ENCODE data around the gene VIP. TPM values are rescaled to one million over a fixed set of nuclear protein-coding genes. Genes with fewer than 3 reads are reported as not detected.

VIP gene
- total and polyA plus RNA-seq, 2 experiments from 2014 or later: 0.32 TPM; not detected in 1

GRCh38 chr6:152745509-152746171, 5.0 kb upstream of the VIP start:
- Histone ChIP-seq H3K9me3 (ENCODE audit: low read depth) (no peaks in the 10 kb centered on the region), H3K4me2 (ENCODE audit: unreplicated experiment) (peak overlapping the region; percentile 5), H3K27ac (peak overlapping the region; percentile 38), H3K4me1 (ENCODE audit: insufficient read depth) (peaks cover 8% of the 10 kb centered on the region), H3K9me2 (ENCODE audit: insufficient read depth) (no peaks in the 10 kb centered on the region), H3K4me3 (no peak overlapping the region), H4K20me1 (ENCODE audit: insufficient read depth) (no peaks in the 10 kb centered on the region), H3K36me3 (ENCODE audit: low read depth) (no peaks in the 10 kb centered on the region), H3K79me2 (ENCODE audit: insufficient read depth) (no peaks in the 10 kb centered on the region), H3K27me3 (replicated peaks; ENCODE audit: insufficient read depth) (no peaks in the 10 kb centered on the region), H3F3A (ENCODE audit: insufficient read depth) (no peaks in the 10 kb centered on the region), H2AFZ (no peak overlapping the region), H3K9ac (no peak overlapping the region)
- no peak for TF ChIP-seq EZH2 (IDR thresholded peaks at IDR 0.05; ENCODE audit: insufficient read depth, poor library complexity, severe bottlenecking)
- TF ChIP-seq EZH2phosphoT487 (IDR thresholded peaks at IDR 0.05; ENCODE audit: insufficient read depth, low read depth): no peak
- in situ Hi-C loops (cut with MboI): no loop called here
- DNase-seq: no peak
- 47% methylated on average over 4 of the region's 4 CpGs for WGBS, 2 experiments (ENCODE audit: low coverage in 1 of 2, low lambda C conversion rate in 2 of 2, missing lambda C conversion rate in 2 of 2)

- DNase-seq: peak; percentile 72
- in situ Hi-C loops (cut with MboI): no loop called here
- H3K9ac ChIP-seq: peak overlapping the region; percentile 27; the same call in 1 of the 2 replicates
Measured at GRCh38 chr6:152746172-152746553, 4.4 kb upstream of the VIP start.

GRCh38 chr6:152748843-152749242, 1.8 kb upstream of the VIP start:
- 2 to 7% methylated on average over 1 of the region's 1 CpG for WGBS, 2 experiments (ENCODE audit: low coverage in 1 of 2, low lambda C conversion rate in 2 of 2, missing lambda C conversion rate in 2 of 2)
- Histone ChIP-seq H3K79me2 (ENCODE audit: insufficient read depth) (no peaks in the 10 kb centered on the region), H3F3A (ENCODE audit: insufficient read depth) (no peaks in the 10 kb centered on the region), H3K4me3 (no peak overlapping the region), H3K4me2 (ENCODE audit: unreplicated experiment) (no peak overlapping the region), H3K9me2 (ENCODE audit: insufficient read depth) (no peaks in the 10 kb centered on the region), H2AFZ (no peak overlapping the region), H4K20me1 (ENCODE audit: insufficient read depth) (no peaks in the 10 kb centered on the region), H3K27me3 (replicated peaks; ENCODE audit: insufficient read depth) (no peaks in the 10 kb centered on the region), H3K4me1 (ENCODE audit: insufficient read depth) (peaks cover 8% of the 10 kb centered on the region), H3K9me3 (ENCODE audit: low read depth) (no peaks in the 10 kb centered on the region), H3K27ac (no peak overlapping the region), H3K9ac (no peak overlapping the region), H3K36me3 (ENCODE audit: low read depth) (no peaks in the 10 kb centered on the region)
- DNase-seq: peak; percentile 46
- in situ Hi-C loops (cut with MboI): no loop called here
- TF ChIP-seq EZH2 (IDR thresholded peaks at IDR 0.05; ENCODE audit: insufficient read depth, poor library complexity, severe bottlenecking) (no peak), EZH2phosphoT487 (IDR thresholded peaks at IDR 0.05; ENCODE audit: insufficient read depth, low read depth) (no peak)

More at GRCh38 chr6:152746172-152746553, 4.4 kb upstream of the VIP start:
- 0 out of 2 replicates have a peak overlapping the region, but pooled peaks have one; percentile 12 for H2AFZ ChIP-seq
- H3K4me1 ChIP-seq (ENCODE audit: insufficient read depth): peaks cover 8% of the 10 kb centered on the region
- no peaks in the 10 kb centered on the region for H3K9me3 ChIP-seq (ENCODE audit: low read depth)
- WGBS, 2 experiments (ENCODE audit: low coverage in 1 of 2, low lambda C conversion rate in 2 of 2, missing lambda C conversion rate in 2 of 2): 5 to 14% methylated on average over 2 of the region's 2 CpGs
- TF ChIP-seq EZH2 (IDR thresholded peaks at IDR 0.05; ENCODE audit: insufficient read depth, poor library complexity, severe bottlenecking) (no peak), EZH2phosphoT487 (IDR thresholded peaks at IDR 0.05; ENCODE audit: insufficient read depth, low read depth) (no peak)
- no peaks in the 10 kb centered on the region for H4K20me1 ChIP-seq (ENCODE audit: insufficient read depth)
- H3K4me2 ChIP-seq (ENCODE audit: unreplicated experiment): peak overlapping the region; percentile 5
- no peaks in the 10 kb centered on the region for H3K79me2 ChIP-seq (ENCODE audit: insufficient read depth)
- peak overlapping the region; percentile 49 for H3K27ac ChIP-seq
- no peak overlapping the region for H3K4me3 ChIP-seq
- no peaks in the 10 kb centered on the region for H3K9me2 ChIP-seq (ENCODE audit: insufficient read depth)
- no peaks in the 10 kb centered on the region for H3K36me3 ChIP-seq (ENCODE audit: low read depth)
- no peaks in the 10 kb centered on the region for H3F3A ChIP-seq (ENCODE audit: insufficient read depth)
- H3K27me3 ChIP-seq (replicated peaks; ENCODE audit: insufficient read depth): no peaks in the 10 kb centered on the region

- Histone ChIP-seq H3K27ac (no peak overlapping the region), H3K36me3 (ENCODE audit: low read depth) (no peaks in the 10 kb centered on the region), H2AFZ (no peak overlapping the region), H3K27me3 (replicated peaks; ENCODE audit: insufficient read depth) (no peaks in the 10 kb centered on the region), H3K9me2 (ENCODE audit: insufficient read depth) (no peaks in the 10 kb centered on the region), H3K4me2 (ENCODE audit: unreplicated experiment) (no peak overlapping the region), H3K79me2 (ENCODE audit: insufficient read depth) (no peaks in the 10 kb centered on the region), H3K9ac (no peak overlapping the region), H3K4me3 (no peak overlapping the region), H3K4me1 (ENCODE audit: insufficient read depth) (peaks cover 8% of the 10 kb centered on the region), H4K20me1 (ENCODE audit: insufficient read depth) (no peaks in the 10 kb centered on the region), H3K9me3 (ENCODE audit: low read depth) (no peaks in the 10 kb centered on the region), H3F3A (ENCODE audit: insufficient read depth) (no peaks in the 10 kb centered on the region)
- no peak for TF ChIP-seq EZH2 (IDR thresholded peaks at IDR 0.05; ENCODE audit: insufficient read depth, poor library complexity, severe bottlenecking)
- no peak for TF ChIP-seq EZH2phosphoT487 (IDR thresholded peaks at IDR 0.05; ENCODE audit: insufficient read depth, low read depth)
- no peak for DNase-seq
- 0 to 8% methylated on average over 1 of the region's 1 CpG for WGBS, 2 experiments (ENCODE audit: low coverage in 1 of 2, low lambda C conversion rate in 2 of 2, missing lambda C conversion rate in 2 of 2)
- in situ Hi-C loops (cut with MboI): no loop called here
Measured at GRCh38 chr6:152749336-152749735, 1.3 kb upstream of the VIP start.

Measured in GM23248 (cell line).